GM18867 (cell line): ENCODE results near the gene BPIFB2.
"Not testable (repeated sequence)": the region's sequence is repeated elsewhere in the genome, so short reads cannot be mapped to it uniquely, and the experiment has no call there.

Experiments
- ATAC-seq: cut with Tn5 transposase; IDR thresholded peaks from one replicate; pipeline ENCODE4 v1.9.1; 2021; ENCODE audit warnings: mild to moderate bottlenecking, moderate library complexity; ENCODE audit not compliant: unreplicated experiment

Gene BPIFB2

DNA sequence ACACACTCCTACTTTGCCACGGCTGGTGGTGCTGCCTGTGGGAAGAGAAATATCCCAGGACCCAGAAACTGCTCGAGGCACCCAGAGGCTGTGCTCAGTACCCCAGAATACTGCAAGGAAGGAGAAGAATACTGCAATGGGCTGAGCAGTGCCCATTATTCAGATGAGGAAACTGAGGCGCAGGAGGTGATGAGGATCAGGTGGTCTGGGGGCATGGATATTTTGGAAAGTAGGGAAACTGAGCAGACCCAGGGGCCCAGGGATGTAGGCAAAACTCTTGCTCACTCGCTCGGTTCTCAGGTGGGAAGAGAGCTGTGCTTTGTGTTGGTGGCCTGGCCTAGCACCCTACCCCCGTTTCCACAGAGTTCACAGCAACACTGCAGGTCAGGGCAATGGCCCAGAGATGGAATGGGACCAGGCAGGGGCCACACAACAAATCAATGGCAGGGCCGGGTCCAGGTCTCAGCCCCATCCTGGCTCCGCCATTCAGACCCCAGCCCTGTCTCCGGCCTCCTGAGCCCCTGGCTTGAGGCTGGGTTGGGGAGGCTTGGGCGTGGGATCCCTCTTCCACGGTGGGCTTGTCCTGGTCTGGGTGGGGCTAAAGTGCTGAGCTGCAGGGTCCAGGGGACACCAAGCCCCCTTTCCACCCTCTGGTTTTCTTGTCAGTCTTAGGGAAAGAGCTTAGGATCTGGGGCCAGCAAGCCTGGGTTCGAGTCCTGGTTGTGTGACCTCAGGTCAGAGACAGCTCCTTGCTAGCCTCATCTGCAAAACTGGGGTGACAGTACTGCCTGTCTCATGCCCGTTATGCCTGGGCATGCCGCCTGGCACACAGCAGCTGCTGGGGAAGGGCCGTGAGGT lies 37.2 kb upstream of the BPIFB2 start:
- ATAC-seq = no peak

- ATAC-seq = no peak
Measured at GRCh38 chr20:32970973-32971300, 36.6 kb upstream of the BPIFB2 start.

- ATAC-seq = peak; percentile 8
Measured at GRCh38 chr20:32971703-32972161, 35.8 kb upstream of the BPIFB2 start.

DNA sequence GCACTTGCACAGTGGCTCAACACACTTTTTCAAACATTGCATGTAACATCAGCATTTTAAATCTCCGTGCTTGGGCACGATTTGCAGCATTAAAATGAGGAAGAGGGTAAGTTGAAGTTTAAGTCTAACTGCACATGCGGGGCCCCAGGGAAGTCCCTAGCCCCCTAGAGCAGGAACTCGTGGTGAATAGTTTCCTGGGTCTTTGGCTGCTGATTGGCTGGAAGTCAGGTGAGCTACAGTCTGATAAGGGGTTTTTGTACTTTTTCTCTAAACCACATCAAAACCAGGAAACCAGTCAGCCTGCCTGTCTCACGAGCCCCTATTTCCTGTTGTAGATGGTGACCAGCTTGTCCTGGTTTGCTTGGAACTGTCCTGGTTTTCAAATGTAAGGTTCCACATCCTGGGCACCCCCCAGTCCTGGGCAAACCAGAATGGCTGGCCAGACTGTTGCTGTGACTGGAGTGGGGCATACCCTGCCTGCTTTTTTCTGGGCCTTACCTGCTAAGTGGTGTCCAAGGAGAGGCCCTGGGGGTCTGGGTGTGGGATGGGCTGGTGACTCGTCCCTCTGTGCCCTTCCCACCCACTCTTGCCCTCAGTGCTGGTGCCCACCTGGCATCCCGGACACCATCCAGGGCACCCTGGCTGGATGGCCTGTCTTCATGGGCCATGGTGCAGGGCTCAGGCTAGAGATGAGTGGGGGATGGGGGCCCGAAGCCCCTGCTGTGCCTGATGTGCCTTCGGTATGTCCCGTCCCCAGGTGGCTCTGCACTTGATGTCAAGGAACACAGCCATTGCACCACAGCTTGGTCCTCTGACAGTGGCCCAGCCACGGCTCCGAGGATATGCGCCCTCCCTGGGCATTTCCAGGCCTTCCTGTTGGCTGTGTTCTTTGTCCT lies 35.1 kb upstream of the BPIFB2 start:
- ATAC-seq = peak; percentile 73

GRCh38 chr20:32973077-32973717 lies 34.3 kb upstream of the BPIFB2 start:
- ATAC-seq = no peak

DNA sequence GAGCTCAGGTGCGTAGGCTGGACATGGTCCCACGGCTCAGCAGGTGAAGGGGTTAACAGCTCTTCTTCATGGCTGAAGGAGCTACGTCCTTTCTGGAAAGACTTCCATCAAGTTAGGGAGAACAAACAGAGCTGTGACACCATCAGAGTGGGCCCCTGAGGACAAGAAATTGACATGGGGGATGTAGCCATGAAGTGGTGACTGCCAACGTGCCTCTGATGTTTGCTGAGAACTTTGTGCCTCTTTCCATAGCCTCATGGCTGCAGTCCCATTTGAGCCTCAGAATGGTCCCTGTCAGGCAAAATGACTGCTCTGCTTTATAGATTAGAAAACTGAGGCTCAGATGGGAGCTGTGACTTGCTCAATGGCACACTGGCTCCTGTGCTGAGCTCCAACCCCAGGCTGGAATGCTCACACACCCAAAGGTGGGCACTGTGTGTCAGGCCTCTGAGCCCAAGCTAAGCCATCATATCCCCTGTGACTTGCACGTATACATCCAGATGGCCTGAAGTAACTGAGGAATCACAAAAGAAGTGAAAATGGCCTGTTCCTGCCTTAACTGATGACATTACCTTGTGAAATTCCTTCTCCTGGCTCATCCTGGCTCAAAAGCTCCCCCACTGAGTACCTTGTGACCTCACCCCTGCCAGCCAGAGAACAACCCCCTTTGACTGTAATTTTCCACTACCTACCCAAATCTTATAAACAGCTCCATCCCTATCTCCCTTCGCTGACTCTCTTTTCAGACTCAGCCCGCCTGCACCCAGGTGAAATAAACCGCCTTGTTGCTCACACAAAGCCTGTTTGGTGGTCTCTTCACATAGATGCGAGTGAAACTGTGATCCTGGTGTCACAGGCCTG lies 33.1 kb upstream of the BPIFB2 start:
- ATAC-seq = not testable (repeated sequence)

DNA sequence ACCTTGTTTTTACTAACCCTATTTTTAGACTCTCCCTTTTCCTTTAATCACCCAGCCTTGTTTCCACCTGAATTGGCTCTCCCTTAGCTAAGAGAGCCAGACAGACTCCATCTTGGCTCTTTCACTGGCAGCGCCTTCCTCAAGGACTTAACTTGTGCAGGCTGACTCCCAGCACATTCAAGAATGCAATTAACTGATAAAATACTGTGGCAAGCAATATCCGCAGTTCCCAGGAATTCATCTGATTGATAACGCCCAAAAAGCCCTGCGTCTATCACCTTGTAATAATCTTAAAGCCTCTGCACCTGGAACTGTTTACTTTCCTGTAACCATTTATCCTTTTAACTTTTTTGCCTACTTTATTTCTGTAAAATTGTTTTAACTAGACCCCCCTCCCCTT lies 32.4 kb upstream of the BPIFB2 start:
- ATAC-seq = not testable (repeated sequence)

GRCh38 chr20:32975698-32976674 lies 31.5 kb upstream of the BPIFB2 start:
- ATAC-seq = no peak

- ATAC-seq = no peak
Measured at GRCh38 chr20:32976746-32977145, 30.8 kb upstream of the BPIFB2 start.

- no peak for ATAC-seq
Measured at GRCh38 chr20:32977281-32978008, 30.1 kb upstream of the BPIFB2 start.

DNA sequence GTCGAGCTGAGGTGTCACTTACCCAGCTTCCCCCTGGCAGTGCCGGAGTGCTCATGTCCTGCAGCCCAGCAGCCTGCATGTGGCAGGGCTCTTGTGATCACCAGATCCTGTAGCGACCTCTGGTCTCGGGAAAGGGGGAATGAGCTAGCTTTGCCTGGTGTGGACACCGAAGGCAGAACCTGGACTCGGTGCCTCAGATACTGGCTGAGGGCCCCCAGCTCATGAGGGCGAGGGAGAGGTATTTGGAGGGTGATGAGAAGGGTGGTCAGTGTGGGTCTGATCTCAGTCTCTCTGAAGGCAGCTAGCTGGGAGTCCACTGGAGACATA lies 29.5 kb upstream of the BPIFB2 start:
- ATAC-seq = no peak

DNA sequence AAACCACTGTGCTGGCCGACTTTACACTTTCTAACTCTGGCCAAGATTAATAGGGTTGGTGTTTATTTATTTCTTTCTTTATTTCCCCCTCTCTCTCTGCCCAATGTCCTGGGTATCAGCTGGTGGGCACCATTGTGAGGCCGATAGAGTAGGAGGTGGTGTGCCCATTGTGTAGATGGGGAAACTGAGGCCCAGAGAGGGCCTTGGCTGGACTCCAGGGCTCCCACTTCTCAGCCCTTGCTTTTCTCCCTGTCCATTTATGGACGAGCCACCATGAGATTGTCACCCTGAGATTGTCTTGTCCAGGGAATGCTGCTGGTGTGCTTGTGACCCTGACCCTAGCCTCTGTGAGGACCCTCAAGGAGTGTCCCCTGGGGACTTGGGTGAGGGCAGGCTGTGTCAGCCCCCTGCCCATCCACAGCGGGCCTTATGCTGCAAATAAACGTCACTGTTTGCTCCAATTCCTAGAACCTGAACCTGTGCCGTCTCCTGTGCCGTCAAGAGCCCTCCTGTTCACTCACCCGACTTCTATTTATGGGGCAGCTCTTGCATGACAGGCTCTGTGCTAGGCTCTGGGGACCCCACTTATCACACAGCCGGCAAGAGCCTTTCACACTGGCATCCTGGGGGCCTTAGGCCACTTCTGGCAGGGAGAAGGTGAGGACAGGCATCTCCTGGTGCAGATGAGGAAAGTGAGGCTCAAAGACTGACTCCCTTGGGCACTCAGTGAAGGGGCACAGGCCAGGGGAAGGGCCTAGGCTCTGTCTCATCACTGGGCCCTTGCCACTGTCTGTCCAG lies 28.1 kb upstream of the BPIFB2 start:
- no peak for ATAC-seq

DNA sequence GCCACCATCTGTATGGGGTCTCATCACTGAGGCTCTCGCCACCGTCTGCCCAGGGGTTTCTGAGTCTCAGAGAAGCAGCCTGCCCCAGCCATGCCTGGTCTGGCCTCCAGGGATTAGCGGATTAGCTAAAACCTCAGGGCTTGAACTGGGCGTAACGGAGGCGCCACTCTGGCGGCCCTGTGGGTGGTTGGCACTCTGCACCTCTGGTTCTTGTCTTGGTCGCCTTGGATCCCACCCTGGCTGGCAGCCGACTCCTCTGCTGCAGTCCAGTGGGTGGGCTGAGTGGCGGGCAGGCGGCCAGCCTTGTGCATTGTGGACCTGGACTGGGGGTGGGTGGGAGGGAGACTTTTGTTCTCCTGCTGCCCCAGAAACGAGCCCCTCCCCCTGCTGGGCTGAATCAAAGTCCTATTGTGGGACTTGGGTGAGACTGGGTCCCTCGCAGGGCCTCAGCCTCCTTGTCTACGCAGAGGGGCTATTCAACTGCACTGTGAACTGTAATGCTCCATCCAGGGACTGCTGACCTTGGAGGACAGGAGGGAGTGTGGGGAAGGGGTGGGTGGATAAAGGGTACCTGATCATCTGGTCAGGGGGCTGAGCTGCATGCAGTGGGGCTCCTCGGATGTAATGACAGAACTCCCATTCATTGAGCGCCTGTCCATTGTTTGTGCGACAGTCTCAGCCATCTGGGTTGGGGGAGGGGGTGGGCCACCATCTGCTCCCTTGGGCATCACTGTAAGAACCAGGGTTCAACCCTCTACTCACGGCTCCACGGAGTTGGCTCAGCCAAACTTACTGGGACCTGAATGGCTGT lies 27.2 kb upstream of the BPIFB2 start:
- no peak for ATAC-seq

DNA sequence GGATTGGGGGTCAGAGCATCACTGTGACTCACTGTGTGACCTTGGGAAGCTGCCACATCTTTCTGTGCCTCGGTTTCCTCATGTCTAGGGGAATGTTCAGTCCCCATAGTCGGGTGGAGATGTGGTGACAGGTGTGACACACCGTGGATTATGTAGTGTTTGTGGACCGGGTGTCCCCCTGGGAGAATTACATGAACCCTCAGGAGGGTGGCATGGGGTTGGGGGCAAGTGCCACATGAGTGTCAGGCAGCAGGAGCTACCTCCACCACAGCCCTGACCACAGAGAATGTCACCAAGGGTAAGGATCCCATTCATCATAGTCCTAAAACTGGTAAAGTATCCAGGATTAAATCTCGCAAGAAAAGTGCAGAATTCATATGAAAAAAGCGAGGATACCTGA lies 26.5 kb upstream of the BPIFB2 start:
- ATAC-seq = no peak

GRCh38 chr20:32982617-32983458 lies 24.7 kb upstream of the BPIFB2 start:
- ATAC-seq = no peak

GRCh38 chr20:32983459-32984112 lies 23.9 kb upstream of the BPIFB2 start:
- no peak for ATAC-seq
